CD8-positive, alpha-beta memory T cell (primary cell): Measurements from ENCODE around the gene SLC10A6. TPM values are rescaled to one million over a fixed set of nuclear protein-coding genes. Genes with fewer than 3 reads are reported as not detected.

Source experiments
- CTCF ChIA-PET: fragments of 350-600 bp; sonication (Branson Sonifier 250); formaldehyde crosslinking; loops from one replicate; lab custom pipeline; 2021; ENCODE audit warnings: antibody characterized with exemption; lab: Charles Lee
- POLR2A ChIA-PET: fragments of 350-600 bp; sonication (Branson Sonifier 250); formaldehyde crosslinking; loops from one replicate; lab custom pipeline; 2021; ENCODE audit warnings: antibody characterized with exemption; lab: Charles Lee
- DNase-seq, 5 donors: peaks; one replicate each; pipeline versions ENCODE4 v3.0.0 to v3.0.0-alpha.2; 2020 to 2022; ENCODE audit warnings: mixed read lengths in 1 of 5
- H3K27ac ChIP-seq: one replicate; pipeline ENCODE4 v1.7.0; 2013; ENCODE audit warnings: low read depth, mild to moderate bottlenecking, low read length, moderate library complexity
- H3K27me3 ChIP-seq: 2 replicates; pipeline ENCODE4 v1.7.0; 2013; ENCODE audit warnings: low read length, mild to moderate bottlenecking; ENCODE audit not compliant: insufficient read depth, poor library complexity, severe bottlenecking
- H3K36me3 ChIP-seq: 2 replicates; pipeline ENCODE4 v1.7.0; 2013; ENCODE audit warnings: mild to moderate bottlenecking, low read length, moderate library complexity; ENCODE audit not compliant: insufficient read depth
- H3K4me1 ChIP-seq: 2 replicates; pipeline ENCODE4 v1.7.0; 2013; ENCODE audit warnings: mild to moderate bottlenecking, low read length, moderate library complexity; ENCODE audit not compliant: insufficient read depth
- H3K4me3 ChIP-seq: 2 replicates; pipeline ENCODE4 v1.7.0; 2013; ENCODE audit warnings: mild to moderate bottlenecking, low read length
- H3K9me3 ChIP-seq: 2 replicates; pipeline ENCODE4 v1.7.0; 2013; ENCODE audit warnings: mild to moderate bottlenecking, low read length
- H3K27ac Mint-ChIP-seq, 8 donors: one replicate each; pipeline ENCODE4 v1.8.0; 2020 to 2021; ENCODE audit warnings: mixed read lengths in 8 of 8, mild to moderate bottlenecking in 6 of 8, inconsistent platforms in 3 of 8, moderate library complexity in 3 of 8
- H3K27me3 Mint-ChIP-seq, 2 donors: one replicate each; pipeline ENCODE4 v1.8.0; 2020 to 2021; ENCODE audit warnings: mixed read lengths in 2 of 2, mild to moderate bottlenecking in 1 of 2, moderate library complexity in 1 of 2
- H3K36me3 Mint-ChIP-seq, 3 donors: one replicate each; pipeline ENCODE4 v1.8.0; 2020 to 2021; ENCODE audit warnings: mixed read lengths in 3 of 3, inconsistent platforms in 1 of 3, mild to moderate bottlenecking in 1 of 3
- H3K4me1 Mint-ChIP-seq, 3 donors: one replicate each; pipeline ENCODE4 v1.8.0; 2020 to 2021; ENCODE audit warnings: mixed read lengths in 3 of 3, inconsistent platforms in 1 of 3, mild to moderate bottlenecking in 1 of 3
- H3K4me3 Mint-ChIP-seq, 7 donors: one replicate each; pipeline ENCODE4 v1.8.0; 2020 to 2021; ENCODE audit warnings: mixed read lengths in 7 of 7, mild to moderate bottlenecking in 6 of 7, moderate library complexity in 4 of 7, inconsistent platforms in 2 of 7
- H3K9me3 Mint-ChIP-seq, 5 donors: one replicate each; pipeline ENCODE4 v1.8.0; 2020 to 2022; ENCODE audit warnings: mixed read lengths in 5 of 5, mild to moderate bottlenecking in 3 of 5, moderate library complexity in 2 of 5, inconsistent platforms in 1 of 5
- polyA plus RNA-seq: library from polyadenylated mRNA; unstranded; fragments of 300-500 nt; fragmentation: Illumina TruSeq; gene quantifications from one replicate; pipeline ENCODE4 v1.2.3, GENCODE V29; 2021
- total RNA-seq, 2 experiments: library from RNA; stranded (reverse); gene quantifications; one replicate each; pipeline ENCODE4 v1.2.3, GENCODE V29; 2021

Gene SLC10A6
- total and polyA plus RNA-seq, 3 experiments from 2014 or later: not detected

DNA sequence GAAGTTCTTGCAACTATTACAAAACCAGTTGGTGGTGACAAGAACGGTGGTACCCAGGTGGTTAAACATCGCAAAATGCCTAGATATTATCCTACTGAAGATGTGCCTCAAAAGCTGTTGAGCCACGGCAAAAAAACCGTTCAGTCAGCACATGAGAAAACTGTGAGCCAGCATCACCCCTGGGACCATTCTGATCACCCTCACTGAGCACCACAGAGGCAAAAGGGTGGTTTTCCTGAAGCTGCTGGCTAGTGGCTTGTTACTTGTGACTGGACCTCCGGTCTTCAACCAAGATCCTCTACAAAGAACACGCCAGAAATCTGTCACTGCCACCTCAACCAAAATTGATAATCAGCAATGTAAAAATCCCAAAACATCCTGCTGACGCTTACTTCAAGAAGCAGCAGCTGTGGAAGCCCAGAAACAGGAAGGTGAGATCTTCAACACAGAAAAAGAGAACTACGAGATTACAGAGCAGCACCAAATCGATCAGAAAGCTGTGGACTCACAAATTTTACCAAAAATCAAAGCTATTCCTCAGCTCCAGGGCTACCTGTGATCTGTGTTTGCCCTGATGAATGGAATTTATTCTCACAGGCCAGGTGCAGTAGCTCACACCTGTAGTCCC lies 21.4 kb upstream of the SLC10A6 start:
- Mint-ChIP-seq H3K36me3 (peaks cover 0 to 2% (median 0%) of the 10 kb centered on the region in 3 donors), H3K4me1 (no peaks in the 10 kb centered on the region)
- H3K27me3 ChIP-seq: no peaks in the 10 kb centered on the region

DNA sequence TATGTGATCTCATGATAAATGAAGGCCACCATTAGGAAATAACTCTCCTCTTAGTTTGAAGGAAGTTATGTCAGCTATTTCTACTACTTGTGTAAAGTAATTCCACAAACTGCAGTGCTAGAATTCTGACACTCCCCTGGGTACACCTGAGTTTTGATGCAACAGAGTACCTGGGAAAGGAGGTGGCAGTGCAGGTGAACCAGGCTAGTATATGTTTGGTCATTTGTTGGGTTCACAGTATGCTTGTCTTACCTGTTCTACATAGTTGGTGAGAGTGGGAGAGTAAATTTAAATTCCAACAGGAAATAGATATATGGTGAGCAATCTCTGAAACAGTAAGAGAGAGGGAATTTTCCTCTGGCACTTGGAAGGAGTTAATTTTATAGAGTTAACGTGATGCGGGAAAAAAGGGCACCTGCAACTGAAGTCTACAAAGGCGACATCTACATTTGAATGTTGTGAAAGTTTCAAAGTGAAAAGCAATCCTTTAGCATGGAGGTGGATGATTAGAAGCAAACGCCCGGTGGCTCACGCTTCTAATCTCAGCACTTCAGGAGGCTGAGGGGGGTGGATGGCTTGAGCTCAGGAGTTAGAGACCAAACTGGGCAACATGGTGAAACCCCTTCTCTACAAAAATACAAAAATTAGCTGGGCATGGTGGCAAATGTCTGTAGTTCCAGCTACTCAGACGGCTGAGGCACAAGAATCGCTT lies 8.3 kb upstream of the SLC10A6 start:
- CTCF ChIA-PET: no interaction called here
- POLR2A ChIA-PET: interaction anchor here (0.7 kb wide), 1 partner anchor 50 kb away, joined by 9 read pairs; no protein-coding TSS in a partner anchor
- no peak for DNase-seq

More for the DNA sequence above, 21.4 kb upstream of the SLC10A6 start:
- POLR2A ChIA-PET: no interaction called here
- H3K27ac ChIP-seq: no peak overlapping the region
- no peak for DNase-seq
- H3K9me3 ChIP-seq: no peaks in the 10 kb centered on the region
- H3K36me3 ChIP-seq: no peaks in the 10 kb centered on the region
- CTCF ChIA-PET: no interaction called here
- H3K27ac Mint-ChIP-seq: no peak overlapping the region
- H3K27me3 Mint-ChIP-seq: peaks cover 2 to 4% of the 10 kb centered on the region in 2 donors
- no peaks in the 10 kb centered on the region for H3K4me1 ChIP-seq
- no peak overlapping the region for H3K4me3 ChIP-seq
- H3K9me3 Mint-ChIP-seq: peaks cover 0 to 3% (median 1%) of the 10 kb centered on the region in 5 donors
- H3K4me3 Mint-ChIP-seq: no peak overlapping the region

DNA sequence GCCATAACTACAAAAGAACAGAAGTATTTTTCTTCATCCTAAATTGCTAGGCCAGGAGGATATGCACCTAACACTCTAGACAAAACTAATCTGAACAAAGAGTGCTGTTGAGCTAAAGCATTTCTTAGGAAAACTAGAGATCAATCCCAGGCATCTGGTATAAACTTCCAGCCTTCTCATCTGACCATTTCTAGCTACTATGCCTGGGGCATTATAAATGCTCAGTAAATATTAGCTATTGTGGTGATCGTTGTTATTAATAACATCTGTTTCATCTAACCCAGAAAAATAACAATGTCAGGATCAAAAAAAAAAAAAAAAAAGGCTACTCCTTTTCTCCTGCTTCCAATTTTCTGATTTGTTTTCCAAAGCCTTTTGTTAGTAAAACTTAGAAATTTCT lies 7.7 kb upstream of the SLC10A6 start:
- no peak overlapping the region for H3K27ac ChIP-seq
- no peak overlapping the region for H3K4me3 Mint-ChIP-seq
- ChIA-PET CTCF (no interaction called here), POLR2A (no interaction called here)
- H3K27me3 ChIP-seq: no peaks in the 10 kb centered on the region
- H3K36me3 ChIP-seq: no peaks in the 10 kb centered on the region
- H3K27ac Mint-ChIP-seq: no peak overlapping the region
- H3K36me3 Mint-ChIP-seq: peaks cover 0 to 5% (median 0%) of the 10 kb centered on the region in 3 donors
- H3K9me3 Mint-ChIP-seq: peaks cover 0 to 4% (median 0%) of the 10 kb centered on the region in 5 donors
- H3K4me1 Mint-ChIP-seq: no peaks in the 10 kb centered on the region
- H3K9me3 ChIP-seq: no peaks in the 10 kb centered on the region
- no peak for DNase-seq
- no peak overlapping the region for H3K4me3 ChIP-seq
- no peaks in the 10 kb centered on the region for H3K4me1 ChIP-seq
- H3K27me3 Mint-ChIP-seq: peaks cover 5 to 10% of the 10 kb centered on the region in 2 donors

More for the DNA sequence above, 8.3 kb upstream of the SLC10A6 start:
- Mint-ChIP-seq H3K4me3 (no peak overlapping the region), H3K9me3 (peaks cover 0 to 4% (median 0%) of the 10 kb centered on the region in 5 donors), H3K27me3 (peaks cover 5 to 10% of the 10 kb centered on the region in 2 donors), H3K4me1 (no peaks in the 10 kb centered on the region), H3K36me3 (peaks cover 0 to 5% (median 0%) of the 10 kb centered on the region in 3 donors), H3K27ac (no peak overlapping the region)
- H3K9me3 ChIP-seq: no peaks in the 10 kb centered on the region
- H3K4me1 ChIP-seq: no peaks in the 10 kb centered on the region
- H3K4me3 ChIP-seq: no peak overlapping the region
- H3K36me3 ChIP-seq: no peaks in the 10 kb centered on the region
- H3K27ac ChIP-seq: no peak overlapping the region
- no peaks in the 10 kb centered on the region for H3K27me3 ChIP-seq

DNA sequence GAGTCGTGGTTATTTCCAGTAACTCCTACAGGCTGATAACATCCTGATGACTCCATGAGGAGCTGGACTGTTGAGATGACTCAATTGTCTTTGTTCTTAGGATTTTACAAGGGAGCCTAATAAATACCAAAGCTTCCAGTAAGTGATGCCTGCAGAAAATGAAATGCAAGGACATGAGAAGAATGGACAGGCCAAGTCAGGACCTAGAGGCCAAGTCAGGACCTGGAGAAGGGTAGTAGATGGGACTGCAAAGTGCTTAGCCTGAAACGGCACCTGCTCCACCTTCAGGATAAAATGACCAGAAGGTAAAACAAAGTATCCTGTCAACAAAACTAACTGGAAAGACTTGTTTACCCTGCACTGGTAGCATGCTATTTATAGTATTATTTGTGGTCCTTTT lies 6.4 kb upstream of the SLC10A6 start:
- H3K36me3 ChIP-seq: no peaks in the 10 kb centered on the region
- DNase-seq: no peak
- no peak overlapping the region for H3K4me3 ChIP-seq
- H3K27me3 ChIP-seq: no peaks in the 10 kb centered on the region
- peaks cover 0 to 5% (median 0%) of the 10 kb centered on the region in 3 donors for H3K36me3 Mint-ChIP-seq
- H3K4me1 ChIP-seq: no peaks in the 10 kb centered on the region
- POLR2A ChIA-PET: no interaction called here
- peaks cover 3 to 10% of the 10 kb centered on the region in 2 donors for H3K27me3 Mint-ChIP-seq
- CTCF ChIA-PET: no interaction called here
- no peaks in the 10 kb centered on the region for H3K4me1 Mint-ChIP-seq
- H3K27ac ChIP-seq: no peak overlapping the region
- no peaks in the 10 kb centered on the region for H3K9me3 Mint-ChIP-seq
- H3K9me3 ChIP-seq: no peaks in the 10 kb centered on the region
- no peak overlapping the region for H3K27ac Mint-ChIP-seq
- H3K4me3 Mint-ChIP-seq: no peak overlapping the region

DNA sequence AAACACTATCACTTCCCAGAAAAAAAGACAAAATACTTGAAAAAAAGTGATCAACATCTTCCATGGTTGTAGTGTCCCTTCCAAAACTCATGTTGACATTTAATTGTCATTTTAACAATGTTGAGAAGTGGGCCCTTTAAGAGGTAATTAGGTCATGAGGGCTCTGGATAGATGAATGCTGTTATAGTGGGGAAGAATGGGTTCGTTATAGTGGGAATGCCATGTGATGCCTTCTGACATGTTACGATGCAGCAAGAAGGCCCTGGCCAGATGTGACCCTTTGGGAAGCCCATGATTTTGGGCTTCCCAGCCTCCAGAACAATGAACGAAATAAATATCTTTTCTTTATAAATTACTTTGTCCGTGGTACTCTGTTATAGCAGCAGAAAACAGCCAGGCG lies 4.0 kb upstream of the SLC10A6 start:
- POLR2A ChIA-PET: no interaction called here
- CTCF ChIA-PET: no interaction called here
- H3K9me3 Mint-ChIP-seq: no peaks in the 10 kb centered on the region
- H3K4me3 Mint-ChIP-seq: no peak overlapping the region
- H3K27me3 Mint-ChIP-seq: peaks cover 7 to 17% of the 10 kb centered on the region in 2 donors
- no peak for DNase-seq
- no peak overlapping the region for H3K27ac Mint-ChIP-seq
- Histone ChIP-seq H3K4me3 (no peak overlapping the region), H3K4me1 (no peaks in the 10 kb centered on the region), H3K36me3 (no peaks in the 10 kb centered on the region), H3K27me3 (no peaks in the 10 kb centered on the region), H3K27ac (no peak overlapping the region), H3K9me3 (no peaks in the 10 kb centered on the region)
- H3K4me1 Mint-ChIP-seq: no peaks in the 10 kb centered on the region
- peaks cover 0 to 5% (median 0%) of the 10 kb centered on the region in 3 donors for H3K36me3 Mint-ChIP-seq

DNA sequence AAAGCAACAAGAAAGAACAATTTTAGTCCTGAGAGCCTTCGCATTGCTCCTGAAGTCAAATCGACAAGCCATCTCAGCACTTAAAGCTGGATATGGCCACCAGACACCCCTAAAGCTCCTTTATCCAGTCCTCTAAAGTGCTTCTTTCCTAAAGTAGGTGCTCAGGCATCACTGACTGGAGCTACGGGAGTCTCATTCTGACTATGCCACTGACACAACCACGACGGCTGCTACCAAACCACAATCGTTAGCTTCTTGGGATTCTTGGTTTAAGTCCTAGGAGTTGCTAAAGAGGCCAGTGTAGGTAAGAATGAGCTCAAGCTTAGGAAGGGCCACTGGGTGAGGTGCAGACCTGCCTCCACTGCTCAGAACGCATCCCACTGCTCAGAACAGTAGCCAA lies 1.0 kb downstream of the SLC10A6 start:
- no peaks in the 10 kb centered on the region for H3K36me3 ChIP-seq
- H3K27me3 Mint-ChIP-seq: peaks cover 8 to 15% of the 10 kb centered on the region in 2 donors
- POLR2A ChIA-PET: no interaction called here

DNA sequence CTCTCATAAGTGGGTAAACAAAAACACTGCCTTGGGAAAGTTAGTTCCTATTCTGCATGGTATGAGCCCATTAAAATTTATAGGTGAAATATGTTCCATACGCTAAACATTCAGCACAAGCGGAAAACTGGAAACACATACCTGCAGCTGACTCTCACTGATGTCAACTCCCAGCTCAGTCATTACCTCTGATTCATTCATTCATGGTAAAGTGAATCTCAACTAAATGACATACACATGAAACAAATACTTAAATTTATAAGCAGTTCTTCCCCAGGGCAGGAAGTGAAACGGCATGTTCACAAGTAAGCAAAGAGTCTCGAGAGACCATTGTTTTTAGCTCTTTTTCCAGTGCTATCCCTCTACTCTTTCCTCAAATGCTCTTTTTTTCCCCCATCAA lies 1.6 kb downstream of the SLC10A6 start:
- no peak overlapping the region for H3K4me3 Mint-ChIP-seq
- Histone ChIP-seq H3K4me3 (no peak overlapping the region), H3K9me3 (no peaks in the 10 kb centered on the region), H3K36me3 (no peaks in the 10 kb centered on the region), H3K27me3 (no peaks in the 10 kb centered on the region), H3K27ac (no peak overlapping the region), H3K4me1 (no peaks in the 10 kb centered on the region)
- CTCF ChIA-PET: interaction anchor here (1.0 kb wide), 1 partner anchor 26 kb away, joined by 3 read pairs; no protein-coding TSS in a partner anchor
- no peaks in the 10 kb centered on the region for H3K36me3 Mint-ChIP-seq
- no peaks in the 10 kb centered on the region for H3K9me3 Mint-ChIP-seq
- POLR2A ChIA-PET: no interaction called here
- DNase-seq: no peak
- no peaks in the 10 kb centered on the region for H3K4me1 Mint-ChIP-seq
- H3K27me3 Mint-ChIP-seq: peaks cover 8 to 17% of the 10 kb centered on the region in 2 donors
- H3K27ac Mint-ChIP-seq: no peak overlapping the region

More for the DNA sequence above, 1.0 kb downstream of the SLC10A6 start:
- no peaks in the 10 kb centered on the region for H3K4me1 ChIP-seq
- Mint-ChIP-seq H3K36me3 (no peaks in the 10 kb centered on the region), H3K27ac (no peak overlapping the region), H3K4me3 (no peak overlapping the region), H3K9me3 (no peaks in the 10 kb centered on the region), H3K4me1 (no peaks in the 10 kb centered on the region)
- CTCF ChIA-PET: interaction anchor here (1.0 kb wide), 1 partner anchor 25 kb away, joined by 3 read pairs; no protein-coding TSS in a partner anchor
- no peak for DNase-seq
- H3K27ac ChIP-seq: no peak overlapping the region
- H3K27me3 ChIP-seq: no peaks in the 10 kb centered on the region
- H3K9me3 ChIP-seq: no peaks in the 10 kb centered on the region
- H3K4me3 ChIP-seq: no peak overlapping the region

DNA sequence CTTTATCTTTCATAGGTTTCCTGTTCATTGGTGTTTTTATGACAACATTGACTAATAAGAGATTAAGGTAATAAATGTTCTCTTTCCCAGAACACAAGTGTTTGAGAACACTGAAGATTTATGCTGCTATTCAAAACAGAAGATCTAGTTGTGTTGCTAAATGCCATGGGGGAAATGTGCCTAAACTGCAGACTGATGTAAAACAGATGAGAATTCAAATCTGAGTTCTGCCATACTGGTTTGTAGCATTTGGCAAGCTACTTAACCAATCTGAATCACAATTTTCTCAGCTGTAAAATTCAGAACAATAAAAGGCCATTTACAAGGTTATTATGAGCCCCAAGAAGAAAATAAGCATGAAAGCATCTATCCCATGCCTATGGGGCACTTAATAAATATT lies 2.3 kb downstream of the SLC10A6 start:
- H3K27ac ChIP-seq: no peak overlapping the region
- Mint-ChIP-seq H3K36me3 (no peaks in the 10 kb centered on the region), H3K9me3 (no peaks in the 10 kb centered on the region), H3K27me3 (peaks cover 8 to 17% of the 10 kb centered on the region in 2 donors), H3K27ac (no peak overlapping the region), H3K4me1 (no peaks in the 10 kb centered on the region), H3K4me3 (no peak overlapping the region)
- no peaks in the 10 kb centered on the region for H3K36me3 ChIP-seq
- H3K9me3 ChIP-seq: no peaks in the 10 kb centered on the region
- H3K27me3 ChIP-seq: no peaks in the 10 kb centered on the region
- POLR2A ChIA-PET: no interaction called here
- H3K4me1 ChIP-seq: no peaks in the 10 kb centered on the region
- no peak overlapping the region for H3K4me3 ChIP-seq
- CTCF ChIA-PET: no interaction called here
- no peak for DNase-seq
